ENCODE results near the gene MT1E. TPM values are rescaled to one million over a fixed set of nuclear protein-coding genes. Genes with fewer than 3 reads are reported as not detected.

MT1E gene
- total and polyA plus RNA-seq, 2 of the 13 experiments (the other 11 are each of a cell fraction or from before 2014, with no cell fraction given) = 110 to 1,072 TPM

DNA sequence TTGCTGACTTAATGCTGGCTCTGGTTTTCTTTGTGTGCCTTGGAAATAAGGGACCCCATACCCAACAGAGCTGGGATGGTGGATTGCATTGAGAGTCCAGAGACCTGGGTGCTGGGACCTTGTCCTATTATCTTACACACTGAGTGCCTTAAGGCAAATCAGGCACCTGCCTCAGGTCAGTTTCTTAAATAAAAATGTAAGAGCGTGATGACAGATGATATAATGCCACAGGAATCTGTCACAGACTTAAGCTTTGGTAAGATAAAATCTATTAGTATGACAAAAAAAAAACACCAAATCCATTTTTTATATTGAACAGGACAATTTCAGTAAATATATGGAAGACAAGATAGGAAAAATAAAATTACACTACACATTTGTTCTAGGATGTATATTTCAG, 14.5 kb downstream of the MT1E start:
- Histone ChIP-seq H3K4me3 (replicated peaks in 1 of 3; ENCODE audit: insufficient read depth in 1 of 3, low read depth in 2 of 3, low read length in 3 of 3) (no peak overlapping the region), H3K27me3 (ENCODE audit: control insufficient read depth in 1 of 2, insufficient read depth in 2 of 2, low read length in 2 of 2) (peaks cover 10 to 62% of the 10 kb centered on the region in 2 experiments; a peak in 4 of 5 replicates), H3K4me1 (ENCODE audit: insufficient read depth, low read length) (peaks cover 47% of the 10 kb centered on the region), H3K4me2 (ENCODE audit: low read depth, low read length) (no peak overlapping the region), H3K9me3 (ENCODE audit: low read length) (no peaks in the 10 kb centered on the region), H2AFZ (ENCODE audit: low read length) (no peak overlapping the region), H3K79me2 (ENCODE audit: insufficient read depth, low read length) (no peaks in the 10 kb centered on the region), H4K20me1 (ENCODE audit: insufficient read depth, low read length) (no peaks in the 10 kb centered on the region), H3K9ac (ENCODE audit: insufficient read depth, low read depth, low read length) (no peak overlapping the region), H3K36me3 (replicated peaks in 1 of 2; ENCODE audit: control insufficient read depth in 1 of 2, insufficient read depth in 2 of 2, low read length in 2 of 2) (no peaks in the 10 kb centered on the region), H3K27ac (ENCODE audit: extremely low read length, insufficient read depth, low read length) (no peak overlapping the region)
- FAIRE-seq = no peak
- no TSS peak for BruUV-seq (replicated peaks)
- DNase-seq (ENCODE audit: low spot score) = no peak
- intact Hi-C loops (cut with micrococcal nuclease; ENCODE audit: unreplicated experiment) = no loop called here
- ChIA-PET POLR2A (interaction anchor here (0.8 kb wide), 1 partner anchor 37 kb away, joined by 3 read pairs; no protein-coding TSS in a partner anchor), CTCF (ENCODE audit: low intra/inter-chr PET ratio, low total read pairs) (no interaction called here)
- TF ChIP-seq, protein P1, sequence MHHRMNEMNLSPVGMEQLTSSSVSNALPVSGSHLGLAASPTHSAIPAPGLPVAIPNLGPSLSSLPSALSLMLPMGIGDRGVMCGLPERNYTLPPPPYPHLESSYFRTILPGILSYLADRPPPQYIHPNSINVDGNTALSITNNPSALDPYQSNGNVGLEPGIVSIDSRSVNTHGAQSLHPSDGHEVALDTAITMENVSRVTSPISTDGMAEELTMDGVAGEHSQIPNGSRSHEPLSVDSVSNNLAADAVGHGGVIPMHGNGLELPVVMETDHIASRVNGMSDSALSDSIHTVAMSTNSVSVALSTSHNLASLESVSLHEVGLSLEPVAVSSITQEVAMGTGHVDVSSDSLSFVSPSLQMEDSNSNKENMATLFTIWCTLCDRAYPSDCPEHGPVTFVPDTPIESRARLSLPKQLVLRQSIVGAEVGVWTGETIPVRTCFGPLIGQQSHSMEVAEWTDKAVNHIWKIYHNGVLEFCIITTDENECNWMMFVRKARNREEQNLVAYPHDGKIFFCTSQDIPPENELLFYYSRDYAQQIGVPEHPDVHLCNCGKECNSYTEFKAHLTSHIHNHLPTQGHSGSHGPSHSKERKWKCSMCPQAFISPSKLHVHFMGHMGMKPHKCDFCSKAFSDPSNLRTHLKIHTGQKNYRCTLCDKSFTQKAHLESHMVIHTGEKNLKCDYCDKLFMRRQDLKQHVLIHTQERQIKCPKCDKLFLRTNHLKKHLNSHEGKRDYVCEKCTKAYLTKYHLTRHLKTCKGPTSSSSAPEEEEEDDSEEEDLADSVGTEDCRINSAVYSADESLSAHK (CRISPR knock-in tag; IDR thresholded peaks at IDR 0.05; ENCODE audit: borderline replicate concordance) = no peak
- TF ChIP-seq HMG20A (CRISPR knock-in tag; IDR thresholded peaks at IDR 0.05; ENCODE audit: borderline replicate concordance) = no peak
- no peak for TF ChIP-seq CBX1 (IDR thresholded peaks at IDR 0.05; ENCODE audit: low read depth)
- ATAC-seq = no peak
- in situ Hi-C loops (cut with HindIII; ENCODE audit: extremely low pct_ligation_motif_present, low pct_unique_long_range_greater_than_20kb) = no loop called here
- 23% methylated on average over 1 of the region's 1 CpG for WGBS (ENCODE audit: low lambda C conversion rate)

DNA sequence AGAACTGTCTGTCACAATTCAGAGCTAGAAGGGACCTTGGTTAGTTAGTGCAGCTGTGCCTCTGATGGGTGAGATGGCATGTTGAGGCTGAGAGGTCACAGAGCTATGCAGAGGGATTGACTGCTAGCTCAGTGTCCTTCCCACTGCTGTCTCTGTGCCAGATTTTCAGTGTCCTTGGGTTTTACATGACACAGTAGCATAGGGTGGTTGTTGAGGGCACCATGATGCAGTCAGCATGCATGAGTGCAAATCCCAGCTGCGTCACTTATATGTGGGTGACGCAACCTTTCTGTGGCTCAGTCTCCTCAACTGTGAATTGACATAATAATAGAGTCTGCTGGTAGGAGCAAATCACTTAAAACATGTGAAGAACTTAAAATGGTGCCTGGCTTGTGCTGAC, 15.6 kb downstream of the MT1E start:
- TF ChIP-seq CEBPB (IDR thresholded peaks at IDR 0.05; ENCODE audit: borderline replicate concordance, low read depth, low read length) (peak; percentile 74), ZNF691 (CRISPR knock-in tag; IDR thresholded peaks at IDR 0.05; ENCODE audit: borderline replicate concordance, low read depth) (no peak), GMEB1 (CRISPR knock-in tag; IDR thresholded peaks at IDR 0.05; ENCODE audit: borderline replicate concordance) (no peak), BRCA1 (CRISPR knock-in tag; IDR thresholded peaks at IDR 0.05) (no peak)
- BruUV-seq (replicated peaks) = no TSS peak
- POLR2A ChIA-PET = no interaction called here
- no peaks in the 10 kb centered on the region for H3K36me3 ChIP-seq (replicated peaks in 1 of 2; ENCODE audit: control insufficient read depth in 1 of 2, insufficient read depth in 2 of 2, low read length in 2 of 2)
- no peak overlapping the region for H3K27ac ChIP-seq (ENCODE audit: extremely low read length, insufficient read depth, low read length)
- H3K79me2 ChIP-seq (ENCODE audit: insufficient read depth, low read length) = no peaks in the 10 kb centered on the region
- no peak overlapping the region for H3K9ac ChIP-seq (ENCODE audit: insufficient read depth, low read depth, low read length)
- ATAC-seq (no peak), DNase-seq (ENCODE audit: low spot score) (no peak), FAIRE-seq (no peak)
- 75% methylated on average over 2 of the region's 2 CpGs for WGBS (ENCODE audit: low lambda C conversion rate)
- peaks cover 47% of the 10 kb centered on the region for H3K4me1 ChIP-seq (ENCODE audit: insufficient read depth, low read length)
- CTCF ChIA-PET (ENCODE audit: low intra/inter-chr PET ratio, low total read pairs) = no interaction called here
- no peaks in the 10 kb centered on the region for H3K9me3 ChIP-seq (ENCODE audit: low read length)
- H3K4me3 ChIP-seq (replicated peaks in 1 of 3; ENCODE audit: insufficient read depth in 1 of 3, low read depth in 2 of 3, low read length in 3 of 3) = no peak overlapping the region
- no peaks in the 10 kb centered on the region for H4K20me1 ChIP-seq (ENCODE audit: insufficient read depth, low read length)
- in situ Hi-C loops (cut with HindIII; ENCODE audit: extremely low pct_ligation_motif_present, low pct_unique_long_range_greater_than_20kb) (no loop called here), intact Hi-C loops (cut with micrococcal nuclease; ENCODE audit: unreplicated experiment) (no loop called here)
- no peak overlapping the region for H3K4me2 ChIP-seq (ENCODE audit: low read depth, low read length)
- H3K27me3 ChIP-seq (ENCODE audit: control insufficient read depth in 1 of 2, insufficient read depth in 2 of 2, low read length in 2 of 2) = peaks cover 13 to 64% of the 10 kb centered on the region in 2 experiments; a peak in 4 of 5 replicates
- H2AFZ ChIP-seq (ENCODE audit: low read length) = no peak overlapping the region

All from HepG2 (cell line).